OCI-LY1 (cell line): ENCODE results near the gene ADAM19.

Source experiments
- EZH2 ChIP-seq: fragments of 200-600 bp; sonication (generic), shearing (Covaris generic); IDR thresholded peaks from 2 replicates; pipeline ENCODE4 v1.8.0; 2017; ENCODE audit warnings: borderline replicate concordance, mixed run types, mild to moderate bottlenecking, antibody characterized with exemption, low read length, moderate library complexity, mixed read lengths
- TF ChIP-seq, protein P1 (sequence below): fragments of 200-600 bp; sonication (generic), shearing (Covaris generic); IDR thresholded peaks from 2 replicates; pipeline ENCODE4 v1.5.1; 2017; ENCODE audit warnings: mild to moderate bottlenecking, antibody characterized with exemption, low read length, moderate library complexity, mixed read lengths

DNA sequence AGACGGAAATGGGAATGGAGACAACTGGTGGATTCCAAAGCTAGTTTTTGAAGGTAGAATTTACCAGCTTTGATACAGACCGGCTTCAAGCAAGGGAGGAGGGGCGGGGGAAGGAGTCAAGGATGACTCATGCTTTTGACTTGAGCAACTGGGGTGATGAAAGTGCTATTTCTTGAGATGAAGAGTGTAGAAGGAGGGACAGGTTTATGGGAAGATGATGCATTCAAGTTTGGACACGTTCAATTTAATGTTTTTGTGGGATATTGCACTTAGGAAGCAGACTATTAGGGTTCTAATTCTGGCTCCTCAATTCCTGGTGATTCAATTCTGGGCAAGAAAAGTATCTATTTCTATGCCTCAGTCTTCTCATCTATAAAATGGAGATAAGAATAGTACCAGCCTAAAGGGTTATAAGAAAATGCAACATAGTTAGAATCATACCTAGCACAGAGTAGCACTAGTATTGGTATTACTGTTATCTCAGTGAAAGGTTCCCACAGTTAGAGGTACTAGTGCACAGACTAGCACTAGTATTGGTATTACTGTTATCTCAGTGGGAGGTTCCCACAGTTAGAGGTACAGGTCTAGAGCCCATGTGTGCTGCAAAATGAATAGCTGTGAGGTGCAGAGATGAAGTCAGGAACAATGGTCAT is 110.9 kb downstream of the ADAM19 start:
- no peak for TF ChIP-seq EZH2
- TF ChIP-seq, protein P1, sequence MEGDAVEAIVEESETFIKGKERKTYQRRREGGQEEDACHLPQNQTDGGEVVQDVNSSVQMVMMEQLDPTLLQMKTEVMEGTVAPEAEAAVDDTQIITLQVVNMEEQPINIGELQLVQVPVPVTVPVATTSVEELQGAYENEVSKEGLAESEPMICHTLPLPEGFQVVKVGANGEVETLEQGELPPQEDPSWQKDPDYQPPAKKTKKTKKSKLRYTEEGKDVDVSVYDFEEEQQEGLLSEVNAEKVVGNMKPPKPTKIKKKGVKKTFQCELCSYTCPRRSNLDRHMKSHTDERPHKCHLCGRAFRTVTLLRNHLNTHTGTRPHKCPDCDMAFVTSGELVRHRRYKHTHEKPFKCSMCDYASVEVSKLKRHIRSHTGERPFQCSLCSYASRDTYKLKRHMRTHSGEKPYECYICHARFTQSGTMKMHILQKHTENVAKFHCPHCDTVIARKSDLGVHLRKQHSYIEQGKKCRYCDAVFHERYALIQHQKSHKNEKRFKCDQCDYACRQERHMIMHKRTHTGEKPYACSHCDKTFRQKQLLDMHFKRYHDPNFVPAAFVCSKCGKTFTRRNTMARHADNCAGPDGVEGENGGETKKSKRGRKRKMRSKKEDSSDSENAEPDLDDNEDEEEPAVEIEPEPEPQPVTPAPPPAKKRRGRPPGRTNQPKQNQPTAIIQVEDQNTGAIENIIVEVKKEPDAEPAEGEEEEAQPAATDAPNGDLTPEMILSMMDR, result no peak
